GM12878 (cell line): ENCODE results near the gene COL4A2. TPM values are rescaled to one million over a fixed set of nuclear protein-coding genes. Genes with fewer than 3 reads are reported as not detected.

ENCODE experiments used
- HDAC2 ChIP-seq: fragments of 200-600 bp; sonication (generic); IDR thresholded peaks from 2 replicates; pipeline ENCODE4 v1.6.1; 2017
- IKZF2 ChIP-seq, 2 experiments: fragments of 450-650 bp; IDR thresholded peaks; 2 replicates each; pipeline ENCODE4 v1.6.1; 2017; ENCODE audit warnings: mild to moderate bottlenecking in 2 of 2, moderate library complexity in 2 of 2
- JUND ChIP-seq: IDR thresholded peaks from 2 replicates; pipeline ENCODE4 v1.6.1; 2012; ENCODE audit warnings: low read depth, mild to moderate bottlenecking, low read length, improper control_type of control experiment, moderate library complexity
- MEF2A ChIP-seq: IDR thresholded peaks from 2 replicates; pipeline ENCODE4 v1.6.1; 2011; ENCODE audit warnings: low read depth, mild to moderate bottlenecking, low read length, moderate library complexity; ENCODE audit not compliant: insufficient read depth
- PML ChIP-seq: IDR thresholded peaks from 2 replicates; pipeline ENCODE4 v1.6.1; 2012; ENCODE audit warnings: low read length, inconsistent platforms
- RAD51 ChIP-seq: fragments of 450-650 bp; IDR thresholded peaks from 2 replicates; pipeline ENCODE4 v1.6.1; 2016; ENCODE audit warnings: moderate library complexity, mild to moderate bottlenecking, inconsistent platforms
- RFX5 ChIP-seq: IDR thresholded peaks from 2 replicates; pipeline ENCODE4 v1.6.1; 2011; ENCODE audit warnings: low read depth, low read length, improper control_type of control experiment
- SIN3A ChIP-seq: IDR thresholded peaks from 2 replicates; pipeline ENCODE4 v1.6.1; 2012; ENCODE audit warnings: low read depth, low read length, improper control_type of control experiment
- SPI1 ChIP-seq: IDR thresholded peaks from 2 replicates; pipeline ENCODE4 v1.6.1; 2011; ENCODE audit warnings: low read depth, mild to moderate bottlenecking, low read length, moderate library complexity, borderline replicate concordance; ENCODE audit not compliant: insufficient read depth
- TCF3 ChIP-seq: IDR thresholded peaks from 2 replicates; pipeline ENCODE4 v1.6.1; 2012; ENCODE audit warnings: low read depth, mild to moderate bottlenecking, low read length, borderline replicate concordance; ENCODE audit not compliant: insufficient read depth
- ZNF207 ChIP-seq: fragments of 450-650 bp; IDR thresholded peaks from 2 replicates; pipeline ENCODE4 v1.6.1; 2014; ENCODE audit warnings: antibody characterized with exemption, mild to moderate bottlenecking, borderline replicate concordance
- ZNF24 ChIP-seq: fragments of 450-650 bp; IDR thresholded peaks from 2 replicates; pipeline ENCODE4 v1.6.1; 2017; ENCODE audit warnings: antibody characterized with exemption, mild to moderate bottlenecking
- ZNF622 ChIP-seq: fragments of 450-650 bp; IDR thresholded peaks from 2 replicates; pipeline ENCODE4 v1.6.1; 2017; ENCODE audit warnings: mild to moderate bottlenecking, inconsistent platforms
- polyA plus RNA-seq, 11 experiments: library from polyadenylated mRNA; depleted of rRNA in 4 of 11; unstranded in 6 of 11; stranded (reverse) in 5 of 11; fragments of >200 nt; fragmentation: Nextera tagmentation in 4 of 11; fragmentation: Illumina TruSeq in 1 of 11; extraction: Ambion mirVana in 4 of 11; extraction: Trizol in 1 of 11; gene quantifications; 1 replicate in 1 of 11; 2 replicates in 10 of 11; pipeline versions ENCODE4 v1.2.1 to v1.2.3, GENCODE V29; 2011 to 2016; ENCODE audit warnings: inconsistent platforms in 2 of 11, missing spikeins in 2 of 11, low read depth in 1 of 11
- total RNA-seq, 4 experiments: library from RNA; depleted of rRNA in 3 of 4; stranded (reverse); fragments of >200 nt in 3 of 4; fragmentation: Illumina TruSeq in 1 of 4; extraction: Trizol in 1 of 4; gene quantifications; 2 replicates each; pipeline versions ENCODE4 v1.2.1 to v1.2.3, GENCODE V29; 2013 to 2021
- TF ChIP-seq, protein P1 (sequence below): IDR thresholded peaks from 2 replicates; pipeline ENCODE4 v1.6.1; 2012; ENCODE audit warnings: mild to moderate bottlenecking, low read depth, low read length
- TF ChIP-seq, protein P2 (sequence below): fragments of 450-650 bp; IDR thresholded peaks from 2 replicates; pipeline ENCODE4 v1.6.1; 2017; ENCODE audit warnings: mild to moderate bottlenecking, low read depth, inconsistent platforms; ENCODE audit not compliant: poor library complexity, severe bottlenecking
- TF ChIP-seq, protein P3 (sequence below): fragments of 450-650 bp; IDR thresholded peaks from 2 replicates; pipeline ENCODE4 v1.6.1; 2014; ENCODE audit warnings: mild to moderate bottlenecking
- TF ChIP-seq, protein P4 (sequence below): fragments of 150-350 bp; IDR thresholded peaks from 2 replicates; pipeline ENCODE4 v1.6.1; 2014; ENCODE audit warnings: mild to moderate bottlenecking, low read depth, low read length
- TF ChIP-seq, protein P5 (sequence below): IDR thresholded peaks from 2 replicates; pipeline ENCODE4 v1.6.1; 2012; ENCODE audit warnings: low read length, inconsistent platforms
- TF ChIP-seq, protein P6 (sequence below): fragments of 450-650 bp; IDR thresholded peaks from 2 replicates; pipeline ENCODE4 v1.6.1; 2017; ENCODE audit warnings: mild to moderate bottlenecking

The COL4A2 gene
- total and polyA plus RNA-seq, 10 of the 15 experiments (the other 5 are each of a cell fraction or from before 2014, with no cell fraction given): 0.16 to 1.6 (median 0.62) TPM; not detected in 3

DNA sequence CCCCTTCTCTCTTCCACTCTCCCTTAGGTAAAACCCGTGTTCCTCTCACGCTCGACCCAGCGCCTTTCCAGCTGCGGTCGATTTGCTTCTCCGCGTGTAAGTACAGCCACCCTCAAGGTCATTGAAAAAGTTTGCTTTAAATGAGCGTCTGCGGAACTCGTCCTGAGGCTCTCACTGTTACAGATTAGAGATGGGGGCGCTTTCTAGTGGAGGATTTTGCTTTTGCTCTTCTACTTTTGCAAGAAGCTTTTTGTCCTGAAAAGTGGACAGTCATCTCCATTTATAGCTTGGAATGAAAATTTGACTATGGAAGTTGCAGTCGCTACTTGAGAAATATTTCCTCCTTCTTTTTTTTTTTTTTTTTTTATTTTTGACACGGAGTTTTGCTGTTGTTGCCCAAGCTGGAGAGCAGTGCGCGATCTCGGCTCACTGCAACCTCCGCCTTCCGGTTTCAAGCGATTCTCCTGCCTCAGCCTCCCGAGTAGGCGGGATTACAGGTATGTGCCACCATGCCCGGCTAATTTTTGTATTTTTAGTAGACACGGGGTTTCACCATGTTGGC is 255.0 kb downstream of the COL4A2 start (continued):
- TF ChIP-seq MEF2A (no peak), TCF3 (no peak; the same call in 1 of the 2 replicates), ZNF622 (no peak), PML (no peak), IKZF2 (IDR thresholded peaks at IDR 0.05) (no peak), ZNF207 (no peak), SIN3A (no peak), JUND (no peak), ZNF24 (no peak), SPI1 (peak; percentile 12; the same call in 1 of the 2 replicates), RFX5 (no peak), HDAC2 (no peak), RAD51 (no peak)
- TF ChIP-seq, protein P1, sequence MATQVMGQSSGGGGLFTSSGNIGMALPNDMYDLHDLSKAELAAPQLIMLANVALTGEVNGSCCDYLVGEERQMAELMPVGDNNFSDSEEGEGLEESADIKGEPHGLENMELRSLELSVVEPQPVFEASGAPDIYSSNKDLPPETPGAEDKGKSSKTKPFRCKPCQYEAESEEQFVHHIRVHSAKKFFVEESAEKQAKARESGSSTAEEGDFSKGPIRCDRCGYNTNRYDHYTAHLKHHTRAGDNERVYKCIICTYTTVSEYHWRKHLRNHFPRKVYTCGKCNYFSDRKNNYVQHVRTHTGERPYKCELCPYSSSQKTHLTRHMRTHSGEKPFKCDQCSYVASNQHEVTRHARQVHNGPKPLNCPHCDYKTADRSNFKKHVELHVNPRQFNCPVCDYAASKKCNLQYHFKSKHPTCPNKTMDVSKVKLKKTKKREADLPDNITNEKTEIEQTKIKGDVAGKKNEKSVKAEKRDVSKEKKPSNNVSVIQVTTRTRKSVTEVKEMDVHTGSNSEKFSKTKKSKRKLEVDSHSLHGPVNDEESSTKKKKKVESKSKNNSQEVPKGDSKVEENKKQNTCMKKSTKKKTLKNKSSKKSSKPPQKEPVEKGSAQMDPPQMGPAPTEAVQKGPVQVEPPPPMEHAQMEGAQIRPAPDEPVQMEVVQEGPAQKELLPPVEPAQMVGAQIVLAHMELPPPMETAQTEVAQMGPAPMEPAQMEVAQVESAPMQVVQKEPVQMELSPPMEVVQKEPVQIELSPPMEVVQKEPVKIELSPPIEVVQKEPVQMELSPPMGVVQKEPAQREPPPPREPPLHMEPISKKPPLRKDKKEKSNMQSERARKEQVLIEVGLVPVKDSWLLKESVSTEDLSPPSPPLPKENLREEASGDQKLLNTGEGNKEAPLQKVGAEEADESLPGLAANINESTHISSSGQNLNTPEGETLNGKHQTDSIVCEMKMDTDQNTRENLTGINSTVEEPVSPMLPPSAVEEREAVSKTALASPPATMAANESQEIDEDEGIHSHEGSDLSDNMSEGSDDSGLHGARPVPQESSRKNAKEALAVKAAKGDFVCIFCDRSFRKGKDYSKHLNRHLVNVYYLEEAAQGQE: no peak
- TF ChIP-seq, protein P2, sequence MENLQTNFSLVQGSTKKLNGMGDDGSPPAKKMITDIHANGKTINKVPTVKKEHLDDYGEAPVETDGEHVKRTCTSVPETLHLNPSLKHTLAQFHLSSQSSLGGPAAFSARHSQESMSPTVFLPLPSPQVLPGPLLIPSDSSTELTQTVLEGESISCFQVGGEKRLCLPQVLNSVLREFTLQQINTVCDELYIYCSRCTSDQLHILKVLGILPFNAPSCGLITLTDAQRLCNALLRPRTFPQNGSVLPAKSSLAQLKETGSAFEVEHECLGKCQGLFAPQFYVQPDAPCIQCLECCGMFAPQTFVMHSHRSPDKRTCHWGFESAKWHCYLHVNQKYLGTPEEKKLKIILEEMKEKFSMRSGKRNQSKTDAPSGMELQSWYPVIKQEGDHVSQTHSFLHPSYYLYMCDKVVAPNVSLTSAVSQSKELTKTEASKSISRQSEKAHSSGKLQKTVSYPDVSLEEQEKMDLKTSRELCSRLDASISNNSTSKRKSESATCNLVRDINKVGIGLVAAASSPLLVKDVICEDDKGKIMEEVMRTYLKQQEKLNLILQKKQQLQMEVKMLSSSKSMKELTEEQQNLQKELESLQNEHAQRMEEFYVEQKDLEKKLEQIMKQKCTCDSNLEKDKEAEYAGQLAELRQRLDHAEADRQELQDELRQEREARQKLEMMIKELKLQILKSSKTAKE: no peak
- TF ChIP-seq, protein P3, sequence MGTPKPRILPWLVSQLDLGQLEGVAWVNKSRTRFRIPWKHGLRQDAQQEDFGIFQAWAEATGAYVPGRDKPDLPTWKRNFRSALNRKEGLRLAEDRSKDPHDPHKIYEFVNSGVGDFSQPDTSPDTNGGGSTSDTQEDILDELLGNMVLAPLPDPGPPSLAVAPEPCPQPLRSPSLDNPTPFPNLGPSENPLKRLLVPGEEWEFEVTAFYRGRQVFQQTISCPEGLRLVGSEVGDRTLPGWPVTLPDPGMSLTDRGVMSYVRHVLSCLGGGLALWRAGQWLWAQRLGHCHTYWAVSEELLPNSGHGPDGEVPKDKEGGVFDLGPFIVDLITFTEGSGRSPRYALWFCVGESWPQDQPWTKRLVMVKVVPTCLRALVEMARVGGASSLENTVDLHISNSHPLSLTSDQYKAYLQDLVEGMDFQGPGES: no peak
- TF ChIP-seq, protein P4, sequence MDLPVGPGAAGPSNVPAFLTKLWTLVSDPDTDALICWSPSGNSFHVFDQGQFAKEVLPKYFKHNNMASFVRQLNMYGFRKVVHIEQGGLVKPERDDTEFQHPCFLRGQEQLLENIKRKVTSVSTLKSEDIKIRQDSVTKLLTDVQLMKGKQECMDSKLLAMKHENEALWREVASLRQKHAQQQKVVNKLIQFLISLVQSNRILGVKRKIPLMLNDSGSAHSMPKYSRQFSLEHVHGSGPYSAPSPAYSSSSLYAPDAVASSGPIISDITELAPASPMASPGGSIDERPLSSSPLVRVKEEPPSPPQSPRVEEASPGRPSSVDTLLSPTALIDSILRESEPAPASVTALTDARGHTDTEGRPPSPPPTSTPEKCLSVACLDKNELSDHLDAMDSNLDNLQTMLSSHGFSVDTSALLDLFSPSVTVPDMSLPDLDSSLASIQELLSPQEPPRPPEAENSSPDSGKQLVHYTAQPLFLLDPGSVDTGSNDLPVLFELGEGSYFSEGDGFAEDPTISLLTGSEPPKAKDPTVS: no peak
- TF ChIP-seq, protein P5, sequence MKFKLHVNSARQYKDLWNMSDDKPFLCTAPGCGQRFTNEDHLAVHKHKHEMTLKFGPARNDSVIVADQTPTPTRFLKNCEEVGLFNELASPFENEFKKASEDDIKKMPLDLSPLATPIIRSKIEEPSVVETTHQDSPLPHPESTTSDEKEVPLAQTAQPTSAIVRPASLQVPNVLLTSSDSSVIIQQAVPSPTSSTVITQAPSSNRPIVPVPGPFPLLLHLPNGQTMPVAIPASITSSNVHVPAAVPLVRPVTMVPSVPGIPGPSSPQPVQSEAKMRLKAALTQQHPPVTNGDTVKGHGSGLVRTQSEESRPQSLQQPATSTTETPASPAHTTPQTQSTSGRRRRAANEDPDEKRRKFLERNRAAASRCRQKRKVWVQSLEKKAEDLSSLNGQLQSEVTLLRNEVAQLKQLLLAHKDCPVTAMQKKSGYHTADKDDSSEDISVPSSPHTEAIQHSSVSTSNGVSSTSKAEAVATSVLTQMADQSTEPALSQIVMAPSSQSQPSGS: no peak
- TF ChIP-seq, protein P6, sequence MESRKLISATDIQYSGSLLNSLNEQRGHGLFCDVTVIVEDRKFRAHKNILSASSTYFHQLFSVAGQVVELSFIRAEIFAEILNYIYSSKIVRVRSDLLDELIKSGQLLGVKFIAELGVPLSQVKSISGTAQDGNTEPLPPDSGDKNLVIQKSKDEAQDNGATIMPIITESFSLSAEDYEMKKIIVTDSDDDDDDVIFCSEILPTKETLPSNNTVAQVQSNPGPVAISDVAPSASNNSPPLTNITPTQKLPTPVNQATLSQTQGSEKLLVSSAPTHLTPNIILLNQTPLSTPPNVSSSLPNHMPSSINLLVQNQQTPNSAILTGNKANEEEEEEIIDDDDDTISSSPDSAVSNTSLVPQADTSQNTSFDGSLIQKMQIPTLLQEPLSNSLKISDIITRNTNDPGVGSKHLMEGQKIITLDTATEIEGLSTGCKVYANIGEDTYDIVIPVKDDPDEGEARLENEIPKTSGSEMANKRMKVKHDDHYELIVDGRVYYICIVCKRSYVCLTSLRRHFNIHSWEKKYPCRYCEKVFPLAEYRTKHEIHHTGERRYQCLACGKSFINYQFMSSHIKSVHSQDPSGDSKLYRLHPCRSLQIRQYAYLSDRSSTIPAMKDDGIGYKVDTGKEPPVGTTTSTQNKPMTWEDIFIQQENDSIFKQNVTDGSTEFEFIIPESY: no peak
